Activated B cell treated with CpG ODN at 0.5 μM for 24 hours (primary cell): ENCODE data around the gene PARP1. TPM values are rescaled to one million over a fixed set of nuclear protein-coding genes. Genes with fewer than 3 reads are reported as not detected.

Experiments
- ATAC-seq: fragments of 200-7000 bp; cut with Tn5 transposase; one replicate; pipeline ENCODE4 v1.10.0; 2021; ENCODE audit warnings: low read depth, mild to moderate bottlenecking, moderate library complexity
- CTCF ChIA-PET: fragments of 350-600 bp; sonication (Branson Sonifier 250); formaldehyde crosslinking; loops from one replicate; lab custom pipeline; 2021; ENCODE audit warnings: antibody characterized with exemption; lab: Charles Lee
- POLR2A ChIA-PET: fragments of 350-600 bp; sonication (Branson Sonifier 250); formaldehyde crosslinking; loops from one replicate; lab custom pipeline; 2021; ENCODE audit warnings: antibody characterized with exemption; lab: Charles Lee
- DNase-seq: peaks from one replicate; pipeline ENCODE4 v3.0.0; 2022
- H3K27ac Mint-ChIP-seq: one replicate; pipeline ENCODE4 v1.8.0; 2020; ENCODE audit warnings: mixed read lengths
- H3K27me3 Mint-ChIP-seq: one replicate; pipeline ENCODE4 v1.8.0; 2021; ENCODE audit warnings: mixed read lengths
- H3K36me3 Mint-ChIP-seq: one replicate; pipeline ENCODE4 v1.8.0; 2021; ENCODE audit warnings: low read depth, mixed read lengths
- H3K4me1 Mint-ChIP-seq: one replicate; pipeline ENCODE4 v1.8.0; 2021; ENCODE audit warnings: mixed read lengths
- H3K4me3 Mint-ChIP-seq: one replicate; pipeline ENCODE4 v1.8.0; 2020; ENCODE audit warnings: mild to moderate bottlenecking, mixed read lengths
- H3K9me3 Mint-ChIP-seq: one replicate; pipeline ENCODE4 v1.8.0; 2020; ENCODE audit warnings: mixed read lengths
- CTCF ChIP-seq: fragments of 200-600 bp; IDR thresholded peaks from one replicate; pipeline ENCODE4 v1.8.0; 2022; ENCODE audit warnings: antibody characterized with exemption, mild to moderate bottlenecking
- intact Hi-C: fragments of 100-400 bp; cut with micrococcal nuclease; formaldehyde crosslinking; loops from one replicate; pipeline ENCODE4 v1.15.1; 2024
- total RNA-seq: library from RNA; stranded (reverse); gene quantifications from 2 replicates; pipeline ENCODE4 v1.2.3, GENCODE V29; 2022

The PARP1 gene
- total RNA-seq, result 232 and 260 TPM in 2 replicates

GRCh38 chr1:226407497-226408284 is at the start of gene PARP1:
Gene PARP1, minus strand, starts transcription at chr1:226408093. Its CDS starts 164 bp downstream, at chr1:226407929.
- H3K4me1 Mint-ChIP-seq, result peaks cover 57% of the 10 kb centered on the region
- peak; percentile 83 for ATAC-seq
- intact Hi-C loops, result loop anchor here (1.0 to 5.0 kb wide), 19 partner anchors 18 to 1975 kb away; partner anchors contain the start of genes COQ8A, H3-3A, IBA57 and LBR
- peak; percentile 41 for TF ChIP-seq CTCF
- H3K27ac Mint-ChIP-seq, result peak within 1 kb of the TSS; percentile 96
- H3K36me3 Mint-ChIP-seq, result peaks cover 16% of the 10 kb centered on the region
- no peaks in the 10 kb centered on the region for H3K9me3 Mint-ChIP-seq
- ChIA-PET POLR2A (interaction anchor here (0.6 to 3.9 kb wide), 29 partner anchors 9 to 940 kb away, joined by 3 to 18 read pairs (median 4); partner anchors contain the start of genes H3-3A, LIN9, PSEN2 and SDE2), CTCF (interaction anchor here (0.6 to 3.8 kb wide), 20 partner anchors 9 to 1135 kb away, joined by 3 to 22 read pairs (median 4); partner anchors contain the start of gene LIN9)
- H3K27me3 Mint-ChIP-seq, result no peaks in the 10 kb centered on the region
- H3K4me3 Mint-ChIP-seq, result peak within 1 kb of the TSS; percentile 98
- peak; percentile 95 for DNase-seq

- DNase-seq (no peak), ATAC-seq (peak; percentile 28)
- CTCF ChIA-PET, result no interaction called here
- TF ChIP-seq CTCF, result no peak
- POLR2A ChIA-PET, result interaction anchor here (0.6 kb wide), 1 partner anchor 49 kb away, joined by 3 read pairs; the partner anchor contains the start of gene PARP1
- intact Hi-C loops, result no loop called here
- H3K27ac Mint-ChIP-seq, result no peak overlapping the region
- peaks cover 4% of the 10 kb centered on the region for H3K9me3 Mint-ChIP-seq
- peaks cover 6% of the 10 kb centered on the region for H3K27me3 Mint-ChIP-seq
- peaks cover 12% of the 10 kb centered on the region for H3K4me1 Mint-ChIP-seq
- peak overlapping the region; percentile 37 for H3K4me3 Mint-ChIP-seq
- H3K36me3 Mint-ChIP-seq, result no peaks in the 10 kb centered on the region
Measured at GRCh38 chr1:226457307-226457712, 49.4 kb upstream of the PARP1 start.

- intact Hi-C loops, result no loop called here
- Mint-ChIP-seq H3K36me3 (no peaks in the 10 kb centered on the region), H3K27me3 (peaks cover 6% of the 10 kb centered on the region), H3K9me3 (no peaks in the 10 kb centered on the region), H3K4me3 (no peak overlapping the region), H3K4me1 (peaks cover 12% of the 10 kb centered on the region), H3K27ac (no peak overlapping the region)
- TF ChIP-seq CTCF, result no peak
- DNase-seq (no peak), ATAC-seq (no peak)
- ChIA-PET CTCF (no interaction called here), POLR2A (no interaction called here)
Measured at GRCh38 chr1:226455843-226456242, 48.0 kb upstream of the PARP1 start.

- no peak for DNase-seq
- H3K4me3 Mint-ChIP-seq, result no peak overlapping the region
- H3K9me3 Mint-ChIP-seq, result no peaks in the 10 kb centered on the region
- peaks cover 12% of the 10 kb centered on the region for H3K4me1 Mint-ChIP-seq
- no peak for ATAC-seq
- H3K27me3 Mint-ChIP-seq, result peaks cover 6% of the 10 kb centered on the region
- no peak overlapping the region for H3K27ac Mint-ChIP-seq
- TF ChIP-seq CTCF, result no peak
- intact Hi-C loops, result no loop called here
- CTCF ChIA-PET, result no interaction called here
- H3K36me3 Mint-ChIP-seq, result no peaks in the 10 kb centered on the region
- POLR2A ChIA-PET, result no interaction called here
Measured at GRCh38 chr1:226454349-226454748, 46.5 kb upstream of the PARP1 start.

GRCh38 chr1:226453015-226453704 is 45.3 kb upstream of the PARP1 start:
- ChIA-PET POLR2A (no interaction called here), CTCF (no interaction called here)
- H3K4me3 Mint-ChIP-seq, result no peak overlapping the region

More at GRCh38 chr1:226453015-226453704, 45.3 kb upstream of the PARP1 start:
- ATAC-seq, result no peak
- no peak for TF ChIP-seq CTCF
- intact Hi-C loops, result no loop called here
- H3K27me3 Mint-ChIP-seq, result peaks cover 6% of the 10 kb centered on the region
- peaks cover 12% of the 10 kb centered on the region for H3K4me1 Mint-ChIP-seq
- no peaks in the 10 kb centered on the region for H3K36me3 Mint-ChIP-seq
- no peak for DNase-seq
- no peak overlapping the region for H3K27ac Mint-ChIP-seq
- H3K9me3 Mint-ChIP-seq, result no peaks in the 10 kb centered on the region
